Right cardiac atrium (tissue), 5 donors: ENCODE data around the gene POLR3E. TPM values are rescaled to one million over a fixed set of nuclear protein-coding genes. Genes with fewer than 3 reads are reported as not detected.

ENCODE experiments used
- ATAC-seq, 2 donors: fragments of 200-7000 bp; cut with Tn5 transposase; one replicate each; pipeline versions ENCODE4 v1.8.0 to v1.9.1; 2020; ENCODE audit warnings: moderate library complexity in 2 of 2, mild to moderate bottlenecking in 1 of 2
- DNase-seq, 3 donors: peaks; one replicate each; pipeline ENCODE4 v3.0.0-alpha.2; 2020
- H3K27ac ChIP-seq: one replicate; pipeline ENCODE4 v1.5.1; 2013; ENCODE audit warnings: mild to moderate bottlenecking, low read length, control low read depth, moderate library complexity
- H3K27me3 ChIP-seq: one replicate; pipeline ENCODE4 v1.6.1; 2013; ENCODE audit not compliant: control insufficient read depth, insufficient read depth
- H3K4me1 ChIP-seq: one replicate; pipeline ENCODE4 v1.6.1; 2013; ENCODE audit warnings: low read length; ENCODE audit not compliant: control insufficient read depth, insufficient read depth
- H3K4me3 ChIP-seq: one replicate; pipeline ENCODE4 v1.5.1; 2013; ENCODE audit warnings: low read length, control low read depth
- H3K9me3 ChIP-seq: one replicate; pipeline ENCODE4 v1.6.1; 2013; ENCODE audit warnings: low read length; ENCODE audit not compliant: control insufficient read depth
- WGBS: extraction: QIAGEN DNeasy Blood & Tissue Kit; methylation state at CpG from one replicate; pipeline ENCODE4 v1.1.7; 2013; 5-methylcytosine and 5-hydroxymethylcytosine counted together
- intact Hi-C, 4 donors: fragments of 100-400 bp; cut with DNase I; formaldehyde crosslinking; loops; one replicate each; pipeline versions ENCODE4 v1.11.0 to v1.14.0; 2022 to 2023
- polyA plus RNA-seq: library from polyadenylated mRNA; stranded (reverse); fragments of 200-250 nt; gene quantifications from one replicate; pipeline ENCODE4 v1.2.3, GENCODE V29; 2013
- total RNA-seq, 4 donors: library from RNA; stranded (reverse); fragmentation: NEBNext Ultra II Directional; extraction: Animal tissue kit (Norgen Biotek cat#: 25700); gene quantifications; one replicate each; pipeline ENCODE4 v1.2.1, GENCODE V29; 2021
- donor health status: healthy with polysubstance abuse.
- donor health status: DM: no; HTN: yes; CAD: no.
- donor health status: DM: no; HTN: no; CAD: no.
- donor health status: DM: no; HTN: yes; CAD: no; lungs with severe emphysema.
- donor health status: DM: yes; HTN: yes; CAD: no.

The POLR3E gene
- total and polyA plus RNA-seq, 5 donors: 15.4 to 33.5 (median 32.6) TPM

DNA sequence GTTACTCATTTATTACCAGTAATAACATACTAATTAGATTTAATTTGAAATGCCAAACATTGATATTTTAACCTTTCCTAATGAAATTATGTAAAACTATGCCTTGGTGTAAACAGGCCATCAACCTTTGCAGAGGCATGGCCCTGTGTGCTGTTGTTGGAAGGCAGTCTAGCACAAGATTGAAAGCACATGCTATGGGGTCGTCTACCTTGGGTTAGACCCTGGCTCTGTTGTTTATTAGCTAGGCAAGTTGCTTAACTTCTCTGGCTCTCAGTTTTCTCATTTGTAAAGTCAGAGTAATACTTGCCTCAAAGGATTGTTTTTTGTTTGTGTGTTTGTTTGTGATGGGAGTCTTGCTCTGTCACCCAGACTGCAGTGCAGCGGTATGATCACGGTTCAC lies 86.6 kb downstream of the POLR3E start:
- intact Hi-C loops: no loop called here
- DNase-seq: no peak
- Histone ChIP-seq H3K27me3 (no peaks in the 10 kb centered on the region), H3K27ac (no peak overlapping the region), H3K9me3 (no peaks in the 10 kb centered on the region), H3K4me3 (no peak overlapping the region), H3K4me1 (no peaks in the 10 kb centered on the region)
- ATAC-seq: no peak
- WGBS: 97% methylated on average over 3 of the region's 3 CpGs

Other genes with a start within 250 kb of the POLR3E start
- under 1 TPM in 2 of 4 donors, not detected in 2; 0.06 to 0.11 TPM for gene VWA3A, start 204.9 kb upstream of the POLR3E start, total RNA-seq
- 0.09 TPM for gene VWA3A, start 204.9 kb upstream of the POLR3E start, polyA plus RNA-seq
- gene SDR42E2, start 134.9 kb upstream of the POLR3E start, total RNA-seq: under 1 TPM in 1 of 4 donors, not detected in 3; 0.09 TPM
- gene SDR42E2, start 134.9 kb upstream of the POLR3E start, polyA plus RNA-seq: not detected
- 10 to 100 TPM; 28.1 to 38.3 (median 31.4) TPM for gene EEF2K, start 91.1 kb upstream of the POLR3E start, total RNA-seq
- 15.0 TPM for gene EEF2K, start 91.1 kb upstream of the POLR3E start, polyA plus RNA-seq
- 10 to 100 TPM in 1 of 4 donors, 1 to 10 TPM in 3; 9.4 to 19.2 (median 9.8) TPM for gene CDR2, start 77.2 kb downstream of the POLR3E start, total RNA-seq
- gene CDR2, start 77.2 kb downstream of the POLR3E start, polyA plus RNA-seq: 7.2 TPM
- 10 to 100 TPM; 43.8 to 99.1 (median 65.0) TPM for gene NPIPB5, start 213.5 kb downstream of the POLR3E start, total RNA-seq
- 52.8 TPM for gene NPIPB5, start 213.5 kb downstream of the POLR3E start, polyA plus RNA-seq